Kidney glomerular epithelial cell (primary cell): ENCODE results near the gene FAF2.
"Not testable (repeated sequence)": the region's sequence is repeated elsewhere in the genome, so short reads cannot be mapped to it uniquely, and the experiment has no call there.

Source experiments
- DNase-seq: peaks from one replicate; lab custom pipeline; 2025; lab: John Stamatoyannopoulos, UW

Gene FAF2

DNA sequence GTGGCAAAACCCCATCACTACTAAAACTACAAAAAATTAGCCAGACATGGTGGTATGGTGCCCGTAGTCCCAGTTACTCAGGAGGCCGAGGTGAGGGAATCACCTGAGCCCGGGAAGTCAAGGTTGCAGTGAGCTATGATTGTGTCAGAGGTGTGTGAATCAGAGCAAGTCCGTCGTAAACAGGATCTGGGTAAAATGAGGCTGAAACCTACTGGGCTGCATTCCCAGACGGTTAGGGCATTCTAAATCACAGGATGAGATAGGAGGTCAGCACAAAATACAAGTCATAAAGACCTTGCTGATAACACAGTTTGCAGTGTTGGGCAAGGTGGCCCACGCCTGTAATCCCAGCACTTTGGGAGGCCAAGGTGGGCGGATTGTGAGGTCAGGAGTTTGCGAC is 29.9 kb upstream of the FAF2 start:
- DNase-seq = no peak

DNA sequence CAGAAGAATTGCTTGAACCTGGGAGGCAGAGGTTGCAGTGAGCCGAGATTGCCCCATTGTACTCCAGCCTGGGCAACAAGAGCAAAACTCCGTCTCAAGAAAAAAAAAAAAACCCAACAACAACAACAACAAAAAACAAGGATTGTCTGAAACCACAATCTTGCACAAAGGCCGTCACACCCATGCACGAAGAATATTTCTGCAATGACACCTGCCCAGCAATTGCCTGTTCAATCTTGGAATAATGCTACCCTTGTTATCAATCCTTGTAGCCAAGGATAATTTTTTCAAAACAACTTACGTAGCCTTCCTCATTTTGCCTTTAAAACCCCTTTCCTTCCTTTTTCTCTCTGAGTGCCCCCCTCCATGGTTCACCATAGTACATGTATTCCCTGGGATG is 28.1 kb upstream of the FAF2 start:
- no peak for DNase-seq

DNA sequence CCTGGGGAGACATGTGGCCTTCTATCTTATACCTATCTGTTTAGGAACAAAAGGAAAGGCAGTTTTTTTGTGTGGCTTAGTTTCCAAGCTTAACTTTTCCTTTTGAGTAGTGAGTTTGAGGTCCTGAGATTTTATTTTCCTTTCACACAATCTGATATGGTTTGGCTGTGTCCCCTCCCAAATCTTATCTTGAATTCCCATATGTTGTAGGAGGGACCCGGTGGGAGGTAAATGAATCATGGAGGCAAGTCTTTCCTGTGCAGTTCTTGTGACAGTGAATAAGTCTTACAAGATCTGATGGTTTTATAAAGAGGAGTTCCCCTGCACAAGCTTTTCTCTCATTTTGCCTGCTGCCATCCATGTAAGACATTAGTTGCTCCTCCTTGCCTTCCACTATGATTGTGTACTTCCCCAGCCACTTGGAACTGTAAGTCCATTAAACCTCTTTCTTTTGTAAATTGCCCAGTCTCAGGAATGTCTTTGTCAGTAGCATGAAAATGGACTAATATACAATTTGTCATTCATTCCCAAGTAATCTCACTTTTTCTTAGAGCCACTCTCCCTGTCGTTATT is 27.1 kb upstream of the FAF2 start:
- no peak for DNase-seq

DNA sequence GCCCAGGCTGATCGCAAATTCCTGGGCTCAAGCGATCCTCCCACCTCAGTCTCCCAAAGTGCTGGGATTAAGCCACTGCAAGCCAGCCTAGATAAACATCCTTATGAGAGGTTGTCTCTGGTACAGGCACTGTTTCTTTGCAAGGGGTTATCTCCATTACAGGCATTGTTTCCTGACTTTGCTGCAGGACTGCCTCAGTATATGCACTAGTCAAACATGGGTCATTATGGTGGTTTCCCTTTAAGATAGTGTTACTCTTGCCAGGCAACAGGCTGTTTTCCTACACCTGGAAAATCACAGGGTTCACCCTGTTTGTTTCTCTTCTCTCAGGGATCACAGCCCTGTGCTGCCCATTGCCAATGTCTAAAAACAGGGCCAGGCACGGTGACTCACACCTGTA is 24.0 kb upstream of the FAF2 start:
- no peak for DNase-seq

DNA sequence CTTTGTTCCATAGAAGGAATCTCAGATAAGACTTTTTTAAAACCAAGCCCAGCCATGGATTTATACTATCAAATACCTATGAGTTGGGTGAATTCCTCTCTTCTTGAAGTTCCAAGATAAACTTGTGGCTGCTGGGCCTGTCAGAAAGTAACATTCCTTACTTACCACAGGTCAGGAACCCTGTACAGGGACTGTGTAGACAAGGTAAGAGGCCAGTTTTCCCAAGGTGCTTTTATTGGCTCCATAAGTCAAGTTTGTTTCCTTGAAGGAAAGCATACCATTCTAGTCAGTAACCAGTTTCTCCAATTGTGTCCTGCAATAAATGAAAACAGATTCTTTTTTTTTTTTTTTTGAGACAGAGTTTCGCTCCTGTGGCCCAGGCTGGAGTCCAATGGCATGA is 23.0 kb upstream of the FAF2 start:
- peak; percentile 71 for DNase-seq

DNA sequence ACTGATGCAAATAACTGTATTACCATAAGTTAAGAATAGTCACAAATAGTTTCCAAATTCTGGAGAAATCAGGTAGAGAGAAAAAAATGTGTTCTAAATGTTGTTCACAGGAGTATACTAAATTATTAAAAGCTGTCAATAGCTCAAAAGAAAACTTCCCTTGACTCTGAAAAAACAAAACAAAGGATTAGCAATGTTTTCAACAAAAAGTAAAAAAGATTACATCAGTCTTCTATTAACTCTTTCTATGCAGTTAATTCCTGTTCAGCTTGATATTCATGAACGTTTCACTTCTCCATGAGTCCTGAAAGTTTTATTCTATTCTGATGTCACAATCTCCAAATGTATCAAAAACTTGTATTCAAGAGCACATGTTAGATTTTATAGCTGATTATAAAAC is 22.4 kb upstream of the FAF2 start:
- DNase-seq = no peak

DNA sequence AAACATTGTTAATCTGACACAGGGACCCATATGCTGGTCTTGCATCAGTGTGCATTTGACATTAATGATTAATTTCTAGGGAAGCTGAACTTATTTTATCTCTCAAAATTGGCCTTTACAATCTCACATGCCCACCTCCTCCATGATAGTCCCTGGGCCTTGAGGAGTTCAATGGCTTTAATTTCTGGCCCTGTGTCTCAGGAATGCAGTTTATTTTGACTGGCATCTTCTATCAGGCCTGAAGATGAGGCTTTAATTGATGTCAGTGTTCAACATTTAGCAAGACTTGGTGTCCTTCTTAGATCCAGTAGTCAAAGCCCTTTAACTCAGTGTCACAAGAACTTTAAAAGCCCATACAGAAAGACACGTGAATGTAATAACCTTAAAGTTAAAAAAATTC is 21.3 kb upstream of the FAF2 start:
- no peak for DNase-seq

DNA sequence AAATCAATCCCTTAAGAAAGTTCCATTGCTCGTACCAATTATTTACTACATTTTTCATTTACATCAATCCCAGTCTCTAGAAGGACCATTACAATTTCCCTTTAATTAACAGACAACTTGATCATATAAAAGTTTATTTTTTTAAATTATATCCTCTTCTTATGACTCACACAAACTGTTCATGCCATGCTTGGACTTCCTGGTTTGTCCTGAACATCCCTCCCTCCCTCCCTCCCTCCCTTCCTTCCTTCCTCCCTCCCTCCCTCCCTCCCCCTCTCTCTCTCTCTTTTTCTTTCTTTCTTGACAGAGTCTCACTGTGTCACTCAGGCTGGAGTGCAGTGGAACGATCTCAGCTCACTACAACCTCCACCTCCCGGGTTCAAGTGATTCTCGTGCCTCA is 20.2 kb upstream of the FAF2 start:
- DNase-seq = no peak

DNA sequence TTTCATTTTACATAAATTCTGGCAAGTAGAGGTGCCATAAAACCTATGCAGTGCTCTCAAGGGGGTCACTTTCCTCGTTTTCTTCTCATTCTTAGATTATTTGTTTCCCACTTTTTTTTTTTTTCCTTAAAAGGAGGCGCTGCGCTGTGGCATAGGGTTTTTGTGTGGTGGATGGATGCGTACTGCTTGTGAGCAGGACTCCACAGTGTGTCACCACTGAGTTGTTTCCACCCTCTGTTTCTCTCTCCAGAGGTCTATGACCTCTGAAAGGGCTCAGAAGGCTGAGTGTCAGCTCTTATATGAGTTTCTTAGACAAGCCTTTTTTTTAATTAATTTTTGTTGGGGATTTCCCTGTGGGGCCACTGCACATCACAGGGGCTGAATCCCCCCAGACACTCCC is 18.2 kb upstream of the FAF2 start:
- DNase-seq = no peak

DNA sequence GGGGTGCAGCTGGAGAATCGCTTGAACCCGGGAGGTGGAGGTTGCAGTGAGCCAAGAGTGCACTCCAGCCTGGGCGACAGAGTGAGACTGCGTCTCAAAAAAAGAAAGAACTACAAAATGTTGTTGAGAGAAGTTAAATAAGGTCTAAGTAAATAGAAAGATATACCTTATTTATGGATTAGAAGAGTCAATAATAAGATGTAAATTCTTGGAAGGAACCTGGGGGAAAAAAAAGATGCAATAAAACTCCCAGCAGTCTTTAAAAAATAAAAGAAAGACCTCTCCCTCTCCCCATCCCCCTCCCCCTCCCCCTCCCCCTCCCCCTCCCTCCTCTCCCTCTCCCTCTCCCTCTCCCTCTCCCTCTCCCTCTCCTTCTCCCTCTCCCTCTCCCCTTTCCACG is 15.5 kb upstream of the FAF2 start:
- DNase-seq = no peak

DNA sequence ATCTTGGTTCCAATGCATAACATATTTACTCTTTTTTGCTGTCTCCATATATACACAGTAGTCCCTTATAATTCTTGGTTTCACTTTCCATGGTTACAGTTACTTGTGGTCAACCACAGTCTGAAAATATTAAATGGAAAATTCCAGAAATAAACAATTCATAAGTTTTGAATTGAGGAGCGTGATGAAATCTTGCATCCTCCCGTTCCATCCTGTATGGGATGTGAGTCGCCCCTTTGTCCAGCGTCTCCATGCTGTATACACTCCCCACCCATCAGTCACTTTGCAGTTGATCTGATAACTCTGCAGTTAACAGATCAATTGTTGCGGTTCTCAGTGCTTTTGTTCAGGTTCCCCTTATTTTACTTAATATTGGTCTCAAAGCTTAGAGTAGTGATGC is 11.5 kb upstream of the FAF2 start:
- DNase-seq = no peak

DNA sequence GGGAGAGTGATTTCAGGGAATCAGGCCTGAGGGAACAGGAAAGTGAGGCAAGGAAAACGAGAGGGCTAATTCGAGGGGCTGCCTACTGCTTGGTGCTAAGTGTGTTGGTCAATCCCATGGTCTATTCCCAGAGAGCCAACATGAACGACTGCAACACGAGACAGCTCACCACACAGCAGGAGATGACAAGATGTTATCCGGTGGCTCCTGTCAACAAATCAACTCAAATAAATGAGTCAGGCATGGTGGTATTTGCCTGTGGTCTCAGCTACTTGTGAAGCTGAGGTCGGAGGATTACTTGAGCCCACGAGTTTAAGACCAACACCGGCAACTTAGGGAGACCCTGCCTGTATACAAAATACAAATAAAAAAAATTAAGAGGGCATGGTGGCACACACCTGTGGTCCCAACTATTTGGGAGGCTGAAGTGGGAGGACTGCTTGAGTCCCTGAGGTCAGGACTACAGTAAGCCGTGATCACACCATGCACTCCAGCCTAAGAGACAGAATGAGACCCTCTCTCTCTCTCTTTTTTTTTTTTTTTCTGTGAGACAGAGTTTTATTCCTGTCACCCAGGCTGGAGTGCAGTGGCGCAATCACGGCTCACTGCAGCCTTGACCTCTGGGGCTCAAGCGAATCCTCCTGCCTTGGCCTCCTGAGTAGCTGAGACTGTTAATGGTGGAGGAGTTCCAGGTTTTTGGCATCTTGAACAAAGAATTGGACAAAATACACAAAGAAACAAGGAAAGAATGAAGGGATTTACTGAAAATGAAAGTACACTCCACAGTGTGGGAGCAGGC is 9.0 kb upstream of the FAF2 start:
- no peak for DNase-seq

DNA sequence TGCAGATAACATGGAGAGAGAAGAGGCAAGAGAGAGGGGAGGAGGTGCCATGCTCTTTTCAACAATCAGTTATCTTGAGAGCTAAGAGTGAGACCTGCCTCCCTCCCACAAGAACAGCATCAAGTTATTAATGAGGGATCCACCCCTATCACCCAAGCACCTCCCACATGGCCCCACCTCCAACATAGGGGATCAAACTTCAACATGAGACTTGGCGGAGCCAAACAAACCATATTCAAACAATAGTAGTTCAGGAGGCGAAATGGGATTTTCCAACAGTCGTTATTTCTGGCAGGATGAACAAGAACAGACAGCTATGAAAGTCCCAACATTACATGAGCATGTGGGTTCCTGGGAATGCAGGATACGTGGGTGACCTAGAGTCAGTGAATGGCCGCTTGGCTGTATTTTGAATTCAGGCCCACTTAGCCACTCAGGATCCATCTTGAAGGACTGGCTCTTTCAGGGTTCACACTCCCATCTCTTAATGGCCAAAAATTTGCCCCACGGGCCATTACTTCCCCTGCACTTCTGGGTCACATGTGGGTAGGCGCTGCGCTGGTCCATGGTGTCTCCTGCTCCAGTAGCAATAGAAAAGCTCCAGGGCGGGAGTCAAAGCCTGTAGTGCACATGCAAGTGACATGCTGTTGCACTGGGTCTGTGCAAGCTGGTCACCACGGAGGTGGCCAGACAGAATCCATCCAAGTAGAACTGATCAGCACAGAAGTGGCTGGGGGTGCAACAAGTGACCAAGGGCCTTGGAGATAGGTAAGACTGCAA is 7.1 kb upstream of the FAF2 start:
- no peak for DNase-seq

DNA sequence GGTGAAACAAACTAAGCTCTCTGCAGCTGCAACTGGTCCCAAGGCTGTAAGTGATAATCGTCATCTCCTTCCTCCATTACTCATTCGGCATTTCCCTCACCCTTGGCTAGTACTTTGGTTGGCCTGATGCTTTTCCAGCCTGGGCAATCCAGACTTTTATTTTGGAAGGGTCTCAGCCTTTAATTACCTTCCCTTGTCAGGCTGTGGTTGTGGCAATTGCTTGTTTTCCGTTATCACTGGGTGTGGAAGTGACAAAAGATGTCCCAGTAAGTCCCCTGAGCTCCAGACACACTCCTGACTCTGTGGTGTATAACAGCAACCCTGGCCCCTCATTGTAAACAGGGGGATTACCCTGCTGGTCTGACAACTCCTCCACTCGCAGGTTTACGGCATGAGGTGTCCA is 6.3 kb upstream of the FAF2 start:
- no peak for DNase-seq

DNA sequence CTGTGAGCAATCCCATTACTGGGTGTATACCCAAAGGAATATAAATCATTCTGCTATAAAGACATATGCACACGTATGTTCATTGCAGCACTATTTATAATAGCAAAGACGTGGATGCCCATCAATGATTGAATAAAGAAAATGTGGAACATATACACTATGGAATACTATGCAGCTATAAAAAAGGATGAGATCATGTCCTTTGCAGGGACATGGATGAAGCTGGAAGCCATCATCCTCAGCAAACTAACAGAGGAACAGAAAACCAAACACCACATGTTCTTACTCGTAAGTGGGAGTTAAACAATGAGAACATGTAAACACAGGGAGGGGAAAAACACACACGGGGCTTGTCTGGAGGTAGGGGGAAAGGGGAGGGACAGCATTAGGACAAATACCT is 5.3 kb upstream of the FAF2 start:
- not testable (repeated sequence) for DNase-seq

DNA sequence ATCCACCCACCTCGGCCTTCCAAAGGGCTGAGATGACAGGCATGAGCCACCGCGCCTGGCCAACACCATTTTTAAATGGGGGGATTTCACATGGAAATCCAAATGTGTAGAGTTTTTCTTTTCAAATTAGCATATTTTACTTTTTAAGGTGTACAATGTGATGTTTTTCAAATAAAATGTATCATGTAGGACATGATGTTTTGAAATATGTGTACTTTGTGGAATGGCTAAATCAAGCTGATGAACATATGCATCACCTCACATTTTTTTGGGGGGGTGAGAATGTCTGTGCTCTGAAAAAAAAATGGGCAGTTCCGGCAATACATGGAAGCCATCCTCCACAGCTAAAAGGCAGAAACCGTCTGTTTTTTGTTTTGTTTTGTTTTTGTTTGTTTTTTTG is 3.4 kb upstream of the FAF2 start:
- no peak for DNase-seq

DNA sequence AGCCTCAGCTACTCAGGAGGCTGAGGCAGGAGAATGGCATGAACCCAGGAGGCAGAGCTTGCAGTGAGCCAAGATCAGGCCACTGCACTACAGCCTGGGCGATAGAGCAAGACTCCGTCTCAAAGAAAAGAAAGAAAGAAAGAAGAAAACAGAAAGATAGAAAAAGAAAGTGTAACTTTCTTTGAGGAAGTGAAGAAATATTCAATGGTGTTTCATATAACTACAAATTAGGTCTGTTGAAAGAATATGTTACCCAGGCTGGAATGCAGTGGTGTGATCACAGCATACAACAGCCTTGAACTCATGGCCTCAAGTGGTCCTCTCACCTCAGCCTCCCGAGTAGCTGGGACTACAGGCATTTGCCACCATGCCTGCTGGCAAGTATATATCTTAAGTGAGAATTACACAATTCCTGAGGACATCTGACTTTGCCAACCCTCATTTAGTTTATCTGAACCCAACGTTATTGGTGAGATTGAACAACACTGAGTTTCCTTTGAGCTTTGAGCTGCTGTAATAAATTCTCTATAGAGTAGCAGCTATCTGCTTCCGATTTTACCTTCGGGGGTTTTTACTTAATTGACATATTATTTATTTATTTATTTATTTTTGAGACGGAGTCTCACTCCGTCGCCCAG is 2.0 kb upstream of the FAF2 start:
- no peak for DNase-seq

DNA sequence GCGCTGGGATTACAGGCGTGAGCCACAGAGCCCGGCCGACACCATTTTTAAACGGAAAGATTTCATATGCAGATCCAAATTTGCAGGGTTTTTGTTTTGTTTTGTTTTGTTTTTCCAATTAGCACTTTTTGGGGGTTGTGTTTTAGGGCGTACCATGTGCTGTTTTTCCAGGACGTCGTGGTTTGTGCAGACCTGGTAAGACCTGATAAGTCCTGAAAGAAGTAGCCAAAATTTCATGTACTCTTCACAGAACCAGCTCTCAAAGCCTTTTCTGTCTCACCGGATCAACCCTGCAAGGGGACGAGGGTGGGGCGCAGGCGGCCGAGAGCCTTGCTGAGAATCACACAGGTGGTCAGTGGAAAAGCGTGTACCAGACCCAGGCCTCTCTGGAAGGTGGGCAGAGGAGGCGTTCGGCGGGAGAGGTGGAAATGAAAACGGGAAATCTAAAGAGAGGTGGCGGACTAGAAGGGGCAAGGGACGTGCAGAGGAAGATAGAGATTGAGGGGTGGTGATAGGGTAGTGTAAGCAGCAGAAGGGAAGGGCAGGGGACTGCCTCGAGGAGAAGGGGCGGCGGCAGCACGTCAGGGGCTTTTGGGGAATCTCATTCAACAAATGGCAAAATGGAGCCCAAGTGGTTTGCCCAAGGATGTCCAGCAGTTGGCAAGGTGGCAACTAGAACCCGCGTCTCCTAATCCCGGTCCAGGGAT is 1.1 kb upstream of the FAF2 start:
- no peak for DNase-seq

DNA sequence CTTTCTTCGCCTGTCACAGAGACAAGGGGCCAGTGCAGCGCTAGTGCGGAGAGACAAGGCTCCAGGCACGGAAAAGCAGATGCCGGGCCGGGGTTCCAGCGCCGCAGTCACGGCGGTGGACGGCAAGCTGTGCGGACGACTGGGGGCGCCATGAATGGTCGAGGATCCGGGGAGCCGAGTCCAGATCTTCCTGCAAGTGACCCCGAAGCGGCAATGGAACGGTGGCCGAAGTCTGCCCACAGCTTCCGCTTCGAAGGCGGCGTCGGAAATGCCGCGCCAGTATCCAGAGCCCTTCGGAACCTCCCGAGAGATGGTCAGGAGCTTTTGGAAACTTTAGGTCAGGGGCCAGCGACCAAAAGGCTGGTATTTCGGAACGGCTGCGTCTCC is 601 bp upstream of the FAF2 start:
- DNase-seq = no peak

DNA sequence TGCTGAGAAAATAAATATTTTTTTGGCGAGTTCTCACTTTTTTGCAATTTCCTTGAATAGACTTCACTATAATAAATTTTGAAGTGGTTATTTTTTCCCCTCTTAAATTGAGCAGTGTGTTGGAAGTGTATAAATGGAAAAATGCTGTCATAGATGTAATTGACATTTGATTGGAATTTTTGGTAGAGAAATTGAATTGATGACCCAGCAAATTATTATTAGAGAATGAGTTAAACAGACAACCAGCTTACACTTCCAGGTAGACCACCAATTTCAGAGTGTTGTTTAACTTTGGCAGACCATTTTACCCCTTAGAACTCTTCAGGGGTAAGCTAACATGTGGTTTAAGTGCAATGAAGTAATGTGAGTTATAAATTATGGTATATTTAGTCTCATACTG is 1.9 kb downstream of the FAF2 start:
- DNase-seq = no peak

DNA sequence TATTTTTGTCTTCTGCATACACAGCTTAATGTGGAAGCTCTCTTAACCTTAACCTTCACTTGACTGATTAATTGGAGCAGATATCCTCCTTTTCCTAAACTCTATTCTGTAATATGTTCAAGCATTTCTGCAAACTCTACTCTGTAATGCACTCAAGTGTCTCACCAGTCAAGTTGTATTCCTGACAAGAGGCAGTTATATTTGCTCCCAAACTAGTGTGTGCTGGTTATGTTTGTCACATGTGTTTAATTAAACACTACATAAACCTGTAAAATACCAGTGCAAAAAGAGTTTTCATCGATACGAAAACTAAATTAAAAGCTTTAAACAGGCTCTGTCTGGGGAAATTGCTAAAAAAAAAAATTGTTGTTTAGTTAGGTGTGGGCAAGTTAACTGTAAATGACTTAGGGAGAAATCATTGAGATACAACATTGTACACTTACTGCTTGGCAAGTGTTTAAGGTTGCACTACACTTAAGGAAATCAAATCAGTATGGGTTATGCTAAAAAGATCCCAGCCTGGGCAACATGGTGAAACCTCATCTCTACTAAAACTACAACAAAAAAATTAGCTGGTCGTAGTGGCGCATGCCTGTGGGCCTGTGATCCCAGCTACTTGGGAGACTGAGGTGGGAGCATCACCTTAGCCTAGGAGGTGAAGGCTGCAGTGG is 6.7 kb downstream of the FAF2 start:
- DNase-seq = no peak
